Measurements from ENCODE around the gene ANO6. TPM values are rescaled to one million over a fixed set of nuclear protein-coding genes. Genes with fewer than 3 reads are reported as not detected.

ANO6 gene
- polyA plus RNA-seq, 1 donor from 2014 or later = 9.0 TPM

GRCh38 chr12:45477526-45477925 is 261.6 kb downstream of the ANO6 start:
- Histone ChIP-seq H3K9me2 (ENCODE audit: insufficient read depth, low read length) (no peaks in the 10 kb centered on the region), H2AFZ (ENCODE audit: low read depth, low read length) (no peak overlapping the region), H3F3A (ENCODE audit: insufficient read depth, low read length, poor library complexity, severe bottlenecking) (no peaks in the 10 kb centered on the region), H3K9ac (ENCODE audit: low read length) (no peak overlapping the region), H3K4me2 (ENCODE audit: low read length) (no peak overlapping the region), H4K20me1 (ENCODE audit: insufficient read depth) (no peaks in the 10 kb centered on the region), H3K27ac (ENCODE audit: low read length) (no peak overlapping the region), H3K9me3 (ENCODE audit: low read length) (no peaks in the 10 kb centered on the region), H3K4me3 (ENCODE audit: low read length) (no peak overlapping the region), H3K36me3 (ENCODE audit: insufficient read depth, low read length) (no peaks in the 10 kb centered on the region), H3K27me3 (ENCODE audit: insufficient read depth, low read depth, low read length) (no peaks in the 10 kb centered on the region), H3K79me2 (replicated peaks; ENCODE audit: insufficient read depth, low read length) (no peaks in the 10 kb centered on the region)
- TF ChIP-seq CTCF (IDR thresholded peaks at IDR 0.05; ENCODE audit: poor library complexity, severe bottlenecking) = no peak
- no peak for TF ChIP-seq TAF1 (IDR thresholded peaks at IDR 0.05; ENCODE audit: low read depth)
- no peak for TF ChIP-seq POLR2AphosphoS5 (IDR thresholded peaks at IDR 0.05)
- no peak for TF ChIP-seq REST (IDR thresholded peaks at IDR 0.05; ENCODE audit: borderline replicate concordance)
- no peak for TF ChIP-seq EZH2 (IDR thresholded peaks at IDR 0.05; ENCODE audit: borderline replicate concordance, insufficient read depth, low read length, poor library complexity, severe bottlenecking)
- no peak for TF ChIP-seq EP300 (conservative IDR thresholded peaks at IDR 0.05; ENCODE audit: poor library complexity, severe bottlenecking)
- TF ChIP-seq SMC3 (conservative IDR thresholded peaks at IDR 0.05; ENCODE audit: poor library complexity) = no peak
- no peak for TF ChIP-seq MXI1 (conservative IDR thresholded peaks at IDR 0.05; ENCODE audit: poor library complexity, severe bottlenecking)
- TF ChIP-seq RAD21 (conservative IDR thresholded peaks at IDR 0.05) = no peak

GRCh38 chr12:45478931-45479330 is 263.0 kb downstream of the ANO6 start:
- no peaks in the 10 kb centered on the region for H3K79me2 ChIP-seq (replicated peaks; ENCODE audit: insufficient read depth, low read length)
- no peaks in the 10 kb centered on the region for H3K9me2 ChIP-seq (ENCODE audit: insufficient read depth, low read length)

More at GRCh38 chr12:45478931-45479330, 263.0 kb downstream of the ANO6 start:
- H3K27me3 ChIP-seq (ENCODE audit: insufficient read depth, low read depth, low read length) = no peaks in the 10 kb centered on the region
- no peak overlapping the region for H2AFZ ChIP-seq (ENCODE audit: low read depth, low read length)
- TF ChIP-seq CTCF (IDR thresholded peaks at IDR 0.05; ENCODE audit: poor library complexity, severe bottlenecking) = no peak
- TF ChIP-seq SMC3 (conservative IDR thresholded peaks at IDR 0.05; ENCODE audit: poor library complexity) = no peak
- TF ChIP-seq REST (IDR thresholded peaks at IDR 0.05; ENCODE audit: borderline replicate concordance) = no peak
- no peak for TF ChIP-seq MXI1 (conservative IDR thresholded peaks at IDR 0.05; ENCODE audit: poor library complexity, severe bottlenecking)
- no peak for TF ChIP-seq EP300 (conservative IDR thresholded peaks at IDR 0.05; ENCODE audit: poor library complexity, severe bottlenecking)
- TF ChIP-seq POLR2AphosphoS5 (IDR thresholded peaks at IDR 0.05) = no peak
- TF ChIP-seq RAD21 (conservative IDR thresholded peaks at IDR 0.05) = no peak
- no peak for TF ChIP-seq EZH2 (IDR thresholded peaks at IDR 0.05; ENCODE audit: borderline replicate concordance, insufficient read depth, low read length, poor library complexity, severe bottlenecking)
- TF ChIP-seq TAF1 (IDR thresholded peaks at IDR 0.05; ENCODE audit: low read depth) = no peak
- no peaks in the 10 kb centered on the region for H4K20me1 ChIP-seq (ENCODE audit: insufficient read depth)
- no peak overlapping the region for H3K4me2 ChIP-seq (ENCODE audit: low read length)
- H3K27ac ChIP-seq (ENCODE audit: low read length) = no peak overlapping the region
- H3K9me3 ChIP-seq (ENCODE audit: low read length) = no peaks in the 10 kb centered on the region
- H3K36me3 ChIP-seq (ENCODE audit: insufficient read depth, low read length) = no peaks in the 10 kb centered on the region
- no peaks in the 10 kb centered on the region for H3F3A ChIP-seq (ENCODE audit: insufficient read depth, low read length, poor library complexity, severe bottlenecking)
- no peak overlapping the region for H3K9ac ChIP-seq (ENCODE audit: low read length)
- H3K4me3 ChIP-seq (ENCODE audit: low read length) = no peak overlapping the region
